ENCODE measurements around the gene GSK3B.
"Not testable (repeated sequence)": the region's sequence is repeated elsewhere in the genome, so short reads cannot be mapped to it uniquely, and the experiment has no call there.

The GSK3B gene

GRCh38 chr3:120064641-120065040 lies 29.6 kb downstream of the GSK3B start:
- H2AK5ac ChIP-seq (ENCODE audit: low read length): no peak overlapping the region
- no peak overlapping the region for H3K27ac ChIP-seq (ENCODE audit: low read depth, low read length)
- no peak overlapping the region for H3K23ac ChIP-seq (ENCODE audit: low read length)
- H3K9ac ChIP-seq (ENCODE audit: low read length): no peak overlapping the region
- no peak overlapping the region for H4K8ac ChIP-seq (ENCODE audit: low read depth, low read length)
- peaks cover 39% of the 10 kb centered on the region for H3K79me2 ChIP-seq (ENCODE audit: control insufficient read depth, insufficient read depth, low read length)
- no peak overlapping the region for H4K5ac ChIP-seq (ENCODE audit: low read length)
- H3K18ac ChIP-seq (ENCODE audit: low read length): no peak overlapping the region
- H3K36me3 ChIP-seq (ENCODE audit: control insufficient read depth, insufficient read depth, low read length): no peaks in the 10 kb centered on the region
- H2BK15ac ChIP-seq (replicated peaks; ENCODE audit: low read depth): no peak overlapping the region
- no peak overlapping the region for H2BK120ac ChIP-seq (ENCODE audit: low read depth, low read length)
- no peaks in the 10 kb centered on the region for H3K27me3 ChIP-seq (ENCODE audit: insufficient read depth, low read length, poor library complexity)
- WGBS (ENCODE audit: extremely low coverage, insufficient coverage, low lambda C conversion rate): no CpG with 5 or more reads among the region's 2 CpGs
- no peak overlapping the region for H3K56ac ChIP-seq (ENCODE audit: low read length)
- peaks cover 8% of the 10 kb centered on the region for H3K79me1 ChIP-seq (ENCODE audit: low read length)
- H3K4me3 ChIP-seq (ENCODE audit: low read length): no peak overlapping the region
- H3K4me2 ChIP-seq (ENCODE audit: low read length): no peak overlapping the region
- no peak overlapping the region for H3K4ac ChIP-seq (ENCODE audit: low read depth, low read length)
- DNase-seq: no peak
- no peak overlapping the region for H2BK5ac ChIP-seq (ENCODE audit: low read length)
- H3K4me1 ChIP-seq (ENCODE audit: control insufficient read depth, low read depth, low read length): no peaks in the 10 kb centered on the region

DNA sequence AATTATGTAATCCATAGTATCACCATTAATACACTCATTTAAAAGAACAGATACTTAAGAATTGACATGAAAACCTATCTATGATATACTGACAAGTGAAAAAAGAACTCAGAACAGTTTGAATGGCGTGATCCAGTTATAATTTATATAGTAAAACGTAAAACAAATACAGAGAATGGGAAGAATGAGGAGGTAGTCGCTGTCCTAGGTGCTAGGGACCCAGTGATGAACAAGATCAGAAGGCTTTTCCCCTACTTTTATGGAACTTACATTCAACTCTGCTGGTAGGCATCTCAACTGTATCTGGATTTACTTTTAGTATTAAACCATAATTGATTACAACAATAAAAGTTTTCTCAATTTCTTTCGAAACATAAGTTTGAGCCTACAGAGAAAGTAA lies 31.8 kb downstream of the GSK3B start:
- Histone ChIP-seq H3K36me3 (ENCODE audit: control insufficient read depth, insufficient read depth, low read length) (no peaks in the 10 kb centered on the region), H2BK15ac (replicated peaks; ENCODE audit: low read depth) (no peak overlapping the region), H3K9ac (ENCODE audit: low read length) (no peak overlapping the region), H3K4me3 (ENCODE audit: low read length) (no peak overlapping the region), H2BK5ac (ENCODE audit: low read length) (no peak overlapping the region), H3K27ac (ENCODE audit: low read depth, low read length) (no peak overlapping the region), H3K18ac (ENCODE audit: low read length) (no peak overlapping the region), H3K4me1 (ENCODE audit: control insufficient read depth, low read depth, low read length) (no peaks in the 10 kb centered on the region), H3K23ac (ENCODE audit: low read length) (no peak overlapping the region), H2AK5ac (ENCODE audit: low read length) (no peak overlapping the region), H3K27me3 (ENCODE audit: insufficient read depth, low read length, poor library complexity) (no peaks in the 10 kb centered on the region), H3K79me2 (ENCODE audit: control insufficient read depth, insufficient read depth, low read length) (peaks cover 44% of the 10 kb centered on the region), H2BK120ac (ENCODE audit: low read depth, low read length) (no peak overlapping the region), H3K4me2 (ENCODE audit: low read length) (no peak overlapping the region), H4K5ac (ENCODE audit: low read length) (no peak overlapping the region), H3K4ac (ENCODE audit: low read depth, low read length) (no peak overlapping the region), H3K79me1 (ENCODE audit: low read length) (peaks cover 10% of the 10 kb centered on the region), H3K56ac (ENCODE audit: low read length) (no peak overlapping the region), H4K8ac (ENCODE audit: low read depth, low read length) (no peak overlapping the region)
- no peak for DNase-seq
- no CpG with 5 or more reads among the region's 4 CpGs for WGBS (ENCODE audit: extremely low coverage, insufficient coverage, low lambda C conversion rate)

GRCh38 chr3:120059081-120059864 lies 35.0 kb downstream of the GSK3B start:
- Histone ChIP-seq H3K18ac (ENCODE audit: low read length) (no peak overlapping the region), H3K4me2 (ENCODE audit: low read length) (no peak overlapping the region), H2BK5ac (ENCODE audit: low read length) (no peak overlapping the region), H3K23ac (ENCODE audit: low read length) (no peak overlapping the region), H3K4ac (ENCODE audit: low read depth, low read length) (no peak overlapping the region), H2BK15ac (replicated peaks; ENCODE audit: low read depth) (no peak overlapping the region), H4K5ac (ENCODE audit: low read length) (no peak overlapping the region), H3K36me3 (ENCODE audit: control insufficient read depth, insufficient read depth, low read length) (no peaks in the 10 kb centered on the region), H3K79me2 (ENCODE audit: control insufficient read depth, insufficient read depth, low read length) (peaks cover 33% of the 10 kb centered on the region), H3K9ac (ENCODE audit: low read length) (no peak overlapping the region), H3K56ac (ENCODE audit: low read length) (no peak overlapping the region), H3K27ac (ENCODE audit: low read depth, low read length) (no peak overlapping the region), H3K27me3 (ENCODE audit: insufficient read depth, low read length, poor library complexity) (no peaks in the 10 kb centered on the region), H3K4me3 (ENCODE audit: low read length) (no peak overlapping the region), H4K8ac (ENCODE audit: low read depth, low read length) (no peak overlapping the region), H2AK5ac (ENCODE audit: low read length) (no peak overlapping the region), H2BK120ac (ENCODE audit: low read depth, low read length) (no peak overlapping the region), H3K4me1 (ENCODE audit: control insufficient read depth, low read depth, low read length) (no peaks in the 10 kb centered on the region), H3K79me1 (ENCODE audit: low read length) (peaks cover 6% of the 10 kb centered on the region)
- no peak for DNase-seq
- no CpG with 5 or more reads among the region's 3 CpGs for WGBS (ENCODE audit: extremely low coverage, insufficient coverage, low lambda C conversion rate)

GRCh38 chr3:120057626-120058025 lies 36.6 kb downstream of the GSK3B start:
- H3K4me3 ChIP-seq (ENCODE audit: low read length): no peak overlapping the region
- no peak overlapping the region for H3K56ac ChIP-seq (ENCODE audit: low read length)

DNA sequence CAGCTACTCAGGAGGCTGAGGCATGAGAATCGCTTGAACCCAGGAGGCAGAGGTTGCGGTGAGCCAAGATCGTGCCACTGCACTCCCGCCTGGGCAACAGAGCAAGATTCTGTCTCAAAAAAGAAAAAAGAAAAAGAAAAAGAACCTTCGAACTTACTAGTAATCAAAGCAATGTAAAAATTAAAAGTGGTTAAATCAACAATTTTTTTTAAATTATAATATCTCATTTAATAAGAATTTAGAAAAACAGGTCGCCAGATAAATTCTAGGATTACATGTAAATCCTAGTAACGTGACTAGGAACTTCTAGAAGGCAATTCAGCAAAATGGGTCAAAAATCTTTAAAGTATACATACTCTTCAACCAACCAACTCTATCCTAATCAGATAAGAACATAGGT lies 37.2 kb downstream of the GSK3B start:
- H2BK5ac ChIP-seq (ENCODE audit: low read length): no peak overlapping the region
- no peak overlapping the region for H3K4me2 ChIP-seq (ENCODE audit: low read length)
- H2BK120ac ChIP-seq (ENCODE audit: low read depth, low read length): no peak overlapping the region
- no peak overlapping the region for H3K27ac ChIP-seq (ENCODE audit: low read depth, low read length)
- no peak overlapping the region for H3K18ac ChIP-seq (ENCODE audit: low read length)
- no peaks in the 10 kb centered on the region for H3K27me3 ChIP-seq (ENCODE audit: insufficient read depth, low read length, poor library complexity)
- no peak overlapping the region for H3K56ac ChIP-seq (ENCODE audit: low read length)
- no peak overlapping the region for H2AK5ac ChIP-seq (ENCODE audit: low read length)
- DNase-seq: no peak
- no peaks in the 10 kb centered on the region for H3K4me1 ChIP-seq (ENCODE audit: control insufficient read depth, low read depth, low read length)
- H3K79me2 ChIP-seq (ENCODE audit: control insufficient read depth, insufficient read depth, low read length): peaks cover 37% of the 10 kb centered on the region
- no peak overlapping the region for H3K4ac ChIP-seq (ENCODE audit: low read depth, low read length)
- no peak overlapping the region for H3K4me3 ChIP-seq (ENCODE audit: low read length)
- no peak overlapping the region for H3K23ac ChIP-seq (ENCODE audit: low read length)
- no peak overlapping the region for H4K5ac ChIP-seq (ENCODE audit: low read length)
- peaks cover 8% of the 10 kb centered on the region for H3K79me1 ChIP-seq (ENCODE audit: low read length)
- H2BK15ac ChIP-seq (replicated peaks; ENCODE audit: low read depth): no peak overlapping the region
- H3K36me3 ChIP-seq (ENCODE audit: control insufficient read depth, insufficient read depth, low read length): no peaks in the 10 kb centered on the region
- H4K8ac ChIP-seq (ENCODE audit: low read depth, low read length): no peak overlapping the region
- no CpG with 5 or more reads among the region's 7 CpGs for WGBS (ENCODE audit: extremely low coverage, insufficient coverage, low lambda C conversion rate)
- H3K9ac ChIP-seq (ENCODE audit: low read length): no peak overlapping the region

More at GRCh38 chr3:120057626-120058025, 36.6 kb downstream of the GSK3B start:
- no peak overlapping the region for H2BK15ac ChIP-seq (replicated peaks; ENCODE audit: low read depth)
- H3K79me1 ChIP-seq (ENCODE audit: low read length): peaks cover 8% of the 10 kb centered on the region
- peaks cover 36% of the 10 kb centered on the region for H3K79me2 ChIP-seq (ENCODE audit: control insufficient read depth, insufficient read depth, low read length)
- H2BK120ac ChIP-seq (ENCODE audit: low read depth, low read length): no peak overlapping the region
- no peak overlapping the region for H4K5ac ChIP-seq (ENCODE audit: low read length)
- H3K23ac ChIP-seq (ENCODE audit: low read length): no peak overlapping the region
- H2BK5ac ChIP-seq (ENCODE audit: low read length): no peak overlapping the region
- DNase-seq: no peak
- no peak overlapping the region for H4K8ac ChIP-seq (ENCODE audit: low read depth, low read length)
- no peak overlapping the region for H3K27ac ChIP-seq (ENCODE audit: low read depth, low read length)
- H3K36me3 ChIP-seq (ENCODE audit: control insufficient read depth, insufficient read depth, low read length): no peaks in the 10 kb centered on the region
- no CpG with 5 or more reads among the region's 1 CpG for WGBS (ENCODE audit: extremely low coverage, insufficient coverage, low lambda C conversion rate)
- no peak overlapping the region for H3K4me2 ChIP-seq (ENCODE audit: low read length)
- H3K4me1 ChIP-seq (ENCODE audit: control insufficient read depth, low read depth, low read length): no peaks in the 10 kb centered on the region
- H2AK5ac ChIP-seq (ENCODE audit: low read length): no peak overlapping the region
- H3K4ac ChIP-seq (ENCODE audit: low read depth, low read length): no peak overlapping the region
- H3K27me3 ChIP-seq (ENCODE audit: insufficient read depth, low read length, poor library complexity): no peaks in the 10 kb centered on the region
- no peak overlapping the region for H3K18ac ChIP-seq (ENCODE audit: low read length)
- no peak overlapping the region for H3K9ac ChIP-seq (ENCODE audit: low read length)

DNA sequence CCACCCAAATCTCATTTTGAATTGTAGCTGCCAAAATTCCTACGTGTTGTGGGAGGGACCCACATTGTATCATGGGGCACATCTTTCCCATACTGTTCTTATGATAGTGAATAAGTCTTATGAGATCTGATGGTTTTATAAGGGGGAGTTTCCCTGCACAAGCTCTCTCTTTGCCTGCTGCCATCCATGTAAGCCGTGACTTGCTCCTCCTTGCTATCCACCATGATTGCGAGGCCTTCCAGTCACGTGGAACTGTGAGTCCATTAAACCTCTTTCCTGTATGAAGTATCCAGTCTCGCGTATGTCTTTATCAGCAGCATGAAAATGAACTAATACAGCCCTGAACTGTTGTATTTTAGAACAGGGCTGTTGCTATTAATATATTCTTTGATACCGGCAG lies 40.6 kb downstream of the GSK3B start:
- not testable (repeated sequence) for H3K9ac ChIP-seq (ENCODE audit: low read length); H2BK120ac ChIP-seq (ENCODE audit: low read depth, low read length); H3K79me1 ChIP-seq (ENCODE audit: low read length); H2BK5ac ChIP-seq (ENCODE audit: low read length); H3K56ac ChIP-seq (ENCODE audit: low read length); DNase-seq; H3K18ac ChIP-seq (ENCODE audit: low read length); H2BK15ac ChIP-seq (replicated peaks; ENCODE audit: low read depth); H3K4me3 ChIP-seq (ENCODE audit: low read length); H3K27me3 ChIP-seq (ENCODE audit: insufficient read depth, low read length, poor library complexity); H3K23ac ChIP-seq (ENCODE audit: low read length); H3K36me3 ChIP-seq (ENCODE audit: control insufficient read depth, insufficient read depth, low read length); H3K4me2 ChIP-seq (ENCODE audit: low read length); H2AK5ac ChIP-seq (ENCODE audit: low read length); H4K8ac ChIP-seq (ENCODE audit: low read depth, low read length); H3K4ac ChIP-seq (ENCODE audit: low read depth, low read length); H4K5ac ChIP-seq (ENCODE audit: low read length); H3K4me1 ChIP-seq (ENCODE audit: control insufficient read depth, low read depth, low read length); H3K27ac ChIP-seq (ENCODE audit: low read depth, low read length)
- peaks cover 37% of the 10 kb centered on the region for H3K79me2 ChIP-seq (ENCODE audit: control insufficient read depth, insufficient read depth, low read length)
- WGBS (ENCODE audit: extremely low coverage, insufficient coverage, low lambda C conversion rate): no CpG with 5 or more reads among the region's 7 CpGs
